HepG2 (cell line): ENCODE results near the gene ELAVL4. TPM values are rescaled to one million over a fixed set of nuclear protein-coding genes. Genes with fewer than 3 reads are reported as not detected.

Experiments used
- ATAC-seq: fragments of 200-7000 bp; cut with Tn5 transposase; 3 replicates; pipeline ENCODE4 v1.9.1; 2020; ENCODE audit warnings: mild to moderate bottlenecking, moderate library complexity
- BruUV-seq: library from RNA; stranded (reverse); fragments of 400-500 nt; replicated peaks from 2 replicates; lab custom pipeline; 2021; lab: Mats Ljungman, UMichigan
- CTCF ChIA-PET: fragments of 300-600 bp; formaldehyde crosslinking; extraction: SDS; loops from one replicate; lab custom pipeline; 2021; ENCODE audit warnings: low total read pairs, inconsistent platforms, low intra/inter-chr PET ratio; lab: Yijun Ruan, JAX
- POLR2A ChIA-PET: fragments of 350-600 bp; sonication (Branson Sonifier 250); formaldehyde crosslinking; loops from one replicate; lab custom pipeline; 2020; ENCODE audit warnings: antibody characterized with exemption, inconsistent platforms; lab: Yijun Ruan, JAX
- DNase-seq: peaks from one replicate; pipeline ENCODE4 v3.0.0-alpha.2; 2015; ENCODE audit warnings: low spot score
- FAIRE-seq: peaks from 3 replicates; lab custom pipeline; 2011; peaks lifted over from hg19 to GRCh38; lab: Jason Lieb, UNC
- H2AFZ ChIP-seq: one replicate; pipeline ENCODE4 v1.6.1; 2011; ENCODE audit warnings: low read length, inconsistent platforms
- H3K27ac ChIP-seq: fragments of 300-600 bp; 3 replicates; pipeline ENCODE4 v1.8.0; 2011; ENCODE audit warnings: mixed run types, mild to moderate bottlenecking, mixed read lengths, low read length, inconsistent platforms; ENCODE audit not compliant: insufficient read depth; ENCODE audit errors: extremely low read length
- H3K27me3 ChIP-seq, 2 experiments: fragments of 200-600 bp in 1 of 2; 2 replicates in 1 of 2; 3 replicates in 1 of 2; pipeline versions ENCODE4 v1.6.0 to v1.8.0; 2011; ENCODE audit warnings: low read length in 2 of 2, mild to moderate bottlenecking in 2 of 2, moderate library complexity in 2 of 2, inconsistent platforms in 1 of 2; ENCODE audit not compliant: insufficient read depth in 2 of 2, control insufficient read depth in 1 of 2
- H3K36me3 ChIP-seq, 2 experiments: fragments of 200-600 bp in 1 of 2; replicated peaks in 1 of 2; 2 replicates in 1 of 2; 3 replicates in 1 of 2; pipeline versions ENCODE4 v1.5.1 to v1.8.0; 2011; ENCODE audit warnings: low read length in 2 of 2, inconsistent platforms in 1 of 2; ENCODE audit not compliant: insufficient read depth in 2 of 2, control insufficient read depth in 1 of 2
- H3K4me1 ChIP-seq: 2 replicates; pipeline ENCODE4 v1.5.1; 2012; ENCODE audit warnings: low read length, inconsistent platforms; ENCODE audit not compliant: insufficient read depth
- H3K4me2 ChIP-seq: 2 replicates; pipeline ENCODE4 v1.6.0; 2011; ENCODE audit warnings: low read depth, low read length, inconsistent platforms
- H3K4me3 ChIP-seq, 3 experiments: fragments of 200-600 bp in 1 of 3; sonication (generic), shearing (Covaris generic) in 1 of 3; replicated peaks in 1 of 3; 2 replicates each; pipeline ENCODE4 v1.5.1; 2011 to 2016; ENCODE audit warnings: low read length in 3 of 3, inconsistent platforms in 2 of 3, low read depth in 2 of 3, mild to moderate bottlenecking in 2 of 3, control low read depth in 1 of 3, mixed read lengths in 1 of 3; ENCODE audit not compliant: insufficient read depth in 1 of 3
- H3K79me2 ChIP-seq: one replicate; pipeline ENCODE4 v1.6.1; 2011; ENCODE audit warnings: low read length, inconsistent platforms; ENCODE audit not compliant: insufficient read depth
- H3K9ac ChIP-seq: 2 replicates; pipeline ENCODE4 v1.6.0; 2011; ENCODE audit warnings: mild to moderate bottlenecking, low read depth, low read length, inconsistent platforms; ENCODE audit not compliant: insufficient read depth
- H3K9me3 ChIP-seq: 2 replicates; pipeline ENCODE4 v1.5.1; 2012; ENCODE audit warnings: mild to moderate bottlenecking, low read length
- H4K20me1 ChIP-seq: 2 replicates; pipeline ENCODE4 v1.6.0; 2011; ENCODE audit warnings: inconsistent platforms, mild to moderate bottlenecking, low read length, moderate library complexity; ENCODE audit not compliant: insufficient read depth
- ASH2L ChIP-seq: fragments of 300-600, 200-600 bp; sonication (generic); IDR thresholded peaks from 2 replicates; pipeline ENCODE4 v1.7.0; 2017; ENCODE audit warnings: low read depth, mild to moderate bottlenecking, moderate library complexity, mixed read lengths, low read length; ENCODE audit not compliant: insufficient read length
- DBP ChIP-seq: sonication (generic); formaldehyde crosslinking; IDR thresholded peaks from 2 replicates; pipeline ENCODE4 v1.4.0; 2020; ENCODE audit warnings: missing genetic modification reagents; ENCODE audit errors: not compliant biosample characterization
- HDAC1 ChIP-seq: sonication (generic); formaldehyde crosslinking; IDR thresholded peaks from 2 replicates; pipeline ENCODE4 v1.5.1; 2020; ENCODE audit warnings: mild to moderate bottlenecking, missing genetic modification reagents
- HNRNPLL ChIP-seq: fragments of 200-400 bp; formaldehyde crosslinking; IDR thresholded peaks from 2 replicates; pipeline ENCODE4 v1.6.1; 2017; ENCODE audit warnings: mild to moderate bottlenecking, low read depth, low read length; ENCODE audit not compliant: poor library complexity, severe bottlenecking
- MXD4 ChIP-seq: IDR thresholded peaks from 2 replicates; pipeline ENCODE4 v1.6.1; 2016; ENCODE audit warnings: mild to moderate bottlenecking, missing biosample characterization, missing genetic modification reagents
- MZF1 ChIP-seq: sonication (generic); formaldehyde crosslinking; IDR thresholded peaks from 2 replicates; pipeline ENCODE4 v1.8.1; 2023; ENCODE audit warnings: mild to moderate bottlenecking, missing genetic modification reagents, borderline replicate concordance
- SKI ChIP-seq: fragments of 450-650 bp; IDR thresholded peaks from one replicate; pipeline ENCODE4 v1.6.1; 2018; ENCODE audit warnings: mild to moderate bottlenecking; ENCODE audit not compliant: partially characterized antibody
- SMAD3 ChIP-seq: sonication (generic); formaldehyde crosslinking; IDR thresholded peaks from 2 replicates; pipeline ENCODE4 v1.4.0; 2020; ENCODE audit warnings: missing genetic modification reagents
- ZBTB44 ChIP-seq: sonication (generic); formaldehyde crosslinking; IDR thresholded peaks from 2 replicates; pipeline ENCODE4 v1.4.0; 2020; ENCODE audit warnings: missing genetic modification reagents
- ZFX ChIP-seq: sonication (generic); formaldehyde crosslinking; IDR thresholded peaks from 2 replicates; pipeline ENCODE4 v1.4.0; 2020; ENCODE audit warnings: mild to moderate bottlenecking, low read depth, missing genetic modification reagents, moderate library complexity
- ZFY ChIP-seq: sonication (generic); formaldehyde crosslinking; IDR thresholded peaks from 2 replicates; pipeline ENCODE4 v1.4.0; 2020; ENCODE audit warnings: missing genetic modification reagents
- ZNF354B ChIP-seq: sonication (generic); formaldehyde crosslinking; IDR thresholded peaks from 2 replicates; pipeline ENCODE4 v1.8.0; 2022; ENCODE audit warnings: mild to moderate bottlenecking, missing genetic modification reagents
- WGBS: methylation state at CpG from one replicate; pipeline ENCODE4 v1.1.6; 2017; ENCODE audit warnings: low lambda C conversion rate; 5-methylcytosine and 5-hydroxymethylcytosine counted together
- in situ Hi-C: cut with HindIII; loops from 2 replicates; pipeline ENCODE4 v1.10.0; 2017; ENCODE audit warnings: low pct_unique_long_range_greater_than_20kb; ENCODE audit not compliant: extremely low pct_ligation_motif_present
- intact Hi-C: fragments of 100-400 bp; cut with micrococcal nuclease; formaldehyde crosslinking; loops from one replicate; pipeline ENCODE4 v1.10.0; 2022; ENCODE audit not compliant: unreplicated experiment
- polyA plus RNA-seq, 8 experiments: library from polyadenylated mRNA; depleted of rRNA in 3 of 8; stranded (reverse) in 7 of 8; unstranded in 1 of 8; fragments of >200 nt; fragmentation: Illumina TruSeq in 4 of 8; extraction: Trizol in 4 of 8; gene quantifications; 2 replicates each; pipeline versions ENCODE4 v1.2.1 to v1.2.3, GENCODE V29; 2011 to 2016; ENCODE audit warnings: low read depth in 4 of 8, missing spikeins in 1 of 8, mixed read lengths in 1 of 8; ENCODE audit not compliant: insufficient read depth in 1 of 8
- total RNA-seq, 5 experiments: library from RNA; depleted of rRNA; stranded (reverse); fragments of >200 nt; fragmentation: Illumina TruSeq; extraction: Trizol; gene quantifications; 2 replicates each; pipeline ENCODE4 v1.2.3, GENCODE V29; 2016; ENCODE audit warnings: low read depth in 1 of 5
- TF ChIP-seq, protein P1 (sequence below): conservative IDR thresholded peaks from 2 replicates; pipeline ENCODE4 v1.6.1; 2018; ENCODE audit warnings: missing genetic modification reagents

Gene ELAVL4
- total and polyA plus RNA-seq, 2 of the 13 experiments (the other 11 are each of a cell fraction or from before 2014, with no cell fraction given): not detected

DNA sequence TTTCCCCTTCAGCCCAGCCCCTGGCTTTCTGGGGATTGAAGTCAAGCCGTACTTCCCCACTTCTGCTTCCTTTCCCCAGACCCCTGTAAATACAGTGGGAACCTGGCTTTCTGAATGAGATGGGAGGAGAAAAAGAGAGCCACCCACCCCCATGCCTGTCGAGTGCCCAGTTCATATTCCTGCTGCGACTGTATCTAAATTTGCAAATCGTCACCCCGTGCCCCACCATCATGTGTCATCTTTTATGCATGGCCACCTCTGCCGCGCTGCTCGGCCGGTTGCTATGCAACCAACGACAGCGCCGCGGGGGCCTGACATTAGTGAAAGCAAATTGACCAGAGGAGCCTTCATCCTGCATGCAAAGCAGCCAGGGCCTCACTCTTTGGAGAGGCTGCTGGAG is 143.0 kb downstream of the ELAVL4 start (continued):
- TF ChIP-seq, protein P1, sequence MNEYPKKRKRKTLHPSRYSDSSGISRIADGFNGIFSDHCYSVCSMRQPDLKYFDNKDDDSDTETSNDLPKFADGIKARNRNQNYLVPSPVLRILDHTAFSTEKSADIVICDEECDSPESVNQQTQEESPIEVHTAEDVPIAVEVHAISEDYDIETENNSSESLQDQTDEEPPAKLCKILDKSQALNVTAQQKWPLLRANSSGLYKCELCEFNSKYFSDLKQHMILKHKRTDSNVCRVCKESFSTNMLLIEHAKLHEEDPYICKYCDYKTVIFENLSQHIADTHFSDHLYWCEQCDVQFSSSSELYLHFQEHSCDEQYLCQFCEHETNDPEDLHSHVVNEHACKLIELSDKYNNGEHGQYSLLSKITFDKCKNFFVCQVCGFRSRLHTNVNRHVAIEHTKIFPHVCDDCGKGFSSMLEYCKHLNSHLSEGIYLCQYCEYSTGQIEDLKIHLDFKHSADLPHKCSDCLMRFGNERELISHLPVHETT (CRISPR knock-in tag): no peak
- no peak for TF ChIP-seq ZBTB44 (CRISPR knock-in tag)
- TF ChIP-seq SMAD3 (CRISPR knock-in tag): no peak
- no peak for TF ChIP-seq SKI
- no peak for TF ChIP-seq ZFX (CRISPR knock-in tag)

- Histone ChIP-seq H3K4me2 (no peak overlapping the region), H3K36me3 (no peaks in the 10 kb centered on the region), H3K4me1 (no peaks in the 10 kb centered on the region), H2AFZ (no peak overlapping the region), H3K27me3 (no peaks in the 10 kb centered on the region), H3K27ac (no peak overlapping the region), H3K9ac (no peak overlapping the region), H3K9me3 (no peaks in the 10 kb centered on the region), H3K4me3 (no peak overlapping the region), H3K79me2 (no peaks in the 10 kb centered on the region), H4K20me1 (no peaks in the 10 kb centered on the region)
- ChIA-PET CTCF (no interaction called here), POLR2A (no interaction called here)
- intact Hi-C loops (no loop called here), in situ Hi-C loops (no loop called here)
- TF ChIP-seq MZF1 (CRISPR knock-in tag): no peak
- no peak for TF ChIP-seq ZFY (CRISPR knock-in tag)
- no peak for TF ChIP-seq ZNF354B
- TF ChIP-seq ASH2L: no peak
- no peak for TF ChIP-seq HDAC1 (CRISPR knock-in tag)
- no peak for TF ChIP-seq DBP (CRISPR knock-in tag)
- no peak for TF ChIP-seq HNRNPLL
- no peak for TF ChIP-seq MXD4 (CRISPR knock-in tag)
- DNase-seq (no peak), ATAC-seq (no peak), FAIRE-seq (no peak)
- no TSS peak for BruUV-seq
- 0% methylated on average over 2 of the region's 2 CpGs for WGBS
Measured at GRCh38 chr1:50252196-50252595, 143.5 kb downstream of the ELAVL4 start.
